Peyer's patch (tissue), 4 donors: Measurements from ENCODE around the gene PCNX2.

ENCODE experiments used
- CTCF ChIP-seq, 6 experiments: fragments of 450-650 bp in 4 of 6; fragments of 200-600 bp in 2 of 6; sonication (generic) in 1 of 6; IDR thresholded peaks; one replicate each; pipeline ENCODE4 v1.5.1; 2017 to 2019; ENCODE audit warnings: antibody characterized with exemption in 6 of 6, mild to moderate bottlenecking in 3 of 6, moderate library complexity in 1 of 6
- POLR2A ChIP-seq, 2 donors: fragments of 450-650 bp; IDR thresholded peaks; one replicate each; pipeline ENCODE4 v1.5.1; 2017; ENCODE audit warnings: antibody characterized with exemption in 2 of 2, mild to moderate bottlenecking in 2 of 2, moderate library complexity in 2 of 2

- TF ChIP-seq CTCF (IDR thresholded peaks at IDR 0.05) = no peak
- no peak for TF ChIP-seq POLR2A (IDR thresholded peaks at IDR 0.05)
These were observed 3.9 kb upstream of the PCNX2 start for GRCh38 chr1:233299450-233299849.
